ENCODE measurements around the gene CKAP5. TPM values are rescaled to one million over a fixed set of nuclear protein-coding genes. Genes with fewer than 3 reads are reported as not detected.

The CKAP5 gene
- total RNA-seq, 4 donors from 2014 or later, result 27.2 to 37.0 (median 31.6) TPM

DNA sequence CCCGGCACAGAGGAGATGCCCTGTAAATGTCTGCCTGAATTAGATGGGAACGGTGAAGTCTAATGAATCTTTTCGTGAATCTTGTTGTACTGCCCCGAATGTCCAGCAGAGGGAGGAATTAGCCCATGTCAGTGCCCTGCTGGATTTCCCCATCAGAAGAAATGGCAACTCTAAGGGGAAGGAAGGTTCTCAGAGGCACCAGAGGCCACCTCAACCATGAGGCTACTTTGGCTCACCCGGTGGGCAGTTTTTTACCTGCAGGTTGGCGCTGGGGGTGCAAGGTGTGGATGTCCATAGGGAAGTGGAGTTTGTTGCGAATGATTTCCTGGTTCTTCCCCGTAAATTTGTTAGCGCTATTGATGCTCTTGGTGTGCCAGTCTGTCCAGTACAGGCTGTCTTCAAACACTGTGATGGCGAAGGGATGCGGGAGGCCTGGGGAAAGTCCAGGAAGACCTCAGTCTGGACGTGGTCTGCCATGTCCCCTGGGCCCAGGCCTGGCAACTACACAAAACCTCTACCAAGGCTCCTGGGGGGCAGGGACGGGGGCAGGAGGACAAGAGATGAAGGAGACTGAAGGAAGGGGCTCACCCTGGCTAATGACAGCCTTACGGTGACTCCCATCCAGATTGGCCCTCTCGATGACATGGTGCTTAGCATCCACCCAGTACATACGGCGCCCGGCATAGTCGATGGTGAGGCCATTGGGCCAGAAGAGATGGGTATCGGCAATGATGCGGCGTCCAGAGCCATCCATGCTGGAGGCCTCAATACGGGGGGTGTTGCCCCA, 43.8 kb upstream of the CKAP5 start:
- TF ChIP-seq, protein P1, sequence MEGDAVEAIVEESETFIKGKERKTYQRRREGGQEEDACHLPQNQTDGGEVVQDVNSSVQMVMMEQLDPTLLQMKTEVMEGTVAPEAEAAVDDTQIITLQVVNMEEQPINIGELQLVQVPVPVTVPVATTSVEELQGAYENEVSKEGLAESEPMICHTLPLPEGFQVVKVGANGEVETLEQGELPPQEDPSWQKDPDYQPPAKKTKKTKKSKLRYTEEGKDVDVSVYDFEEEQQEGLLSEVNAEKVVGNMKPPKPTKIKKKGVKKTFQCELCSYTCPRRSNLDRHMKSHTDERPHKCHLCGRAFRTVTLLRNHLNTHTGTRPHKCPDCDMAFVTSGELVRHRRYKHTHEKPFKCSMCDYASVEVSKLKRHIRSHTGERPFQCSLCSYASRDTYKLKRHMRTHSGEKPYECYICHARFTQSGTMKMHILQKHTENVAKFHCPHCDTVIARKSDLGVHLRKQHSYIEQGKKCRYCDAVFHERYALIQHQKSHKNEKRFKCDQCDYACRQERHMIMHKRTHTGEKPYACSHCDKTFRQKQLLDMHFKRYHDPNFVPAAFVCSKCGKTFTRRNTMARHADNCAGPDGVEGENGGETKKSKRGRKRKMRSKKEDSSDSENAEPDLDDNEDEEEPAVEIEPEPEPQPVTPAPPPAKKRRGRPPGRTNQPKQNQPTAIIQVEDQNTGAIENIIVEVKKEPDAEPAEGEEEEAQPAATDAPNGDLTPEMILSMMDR (IDR thresholded peaks at IDR 0.05), result peak in 1 of 3 donors; percentile 65
- peak; percentile 93 for DNase-seq (ENCODE audit: low spot score)
- ATAC-seq (ENCODE audit: low FRiP score), result peak; percentile 78

DNA sequence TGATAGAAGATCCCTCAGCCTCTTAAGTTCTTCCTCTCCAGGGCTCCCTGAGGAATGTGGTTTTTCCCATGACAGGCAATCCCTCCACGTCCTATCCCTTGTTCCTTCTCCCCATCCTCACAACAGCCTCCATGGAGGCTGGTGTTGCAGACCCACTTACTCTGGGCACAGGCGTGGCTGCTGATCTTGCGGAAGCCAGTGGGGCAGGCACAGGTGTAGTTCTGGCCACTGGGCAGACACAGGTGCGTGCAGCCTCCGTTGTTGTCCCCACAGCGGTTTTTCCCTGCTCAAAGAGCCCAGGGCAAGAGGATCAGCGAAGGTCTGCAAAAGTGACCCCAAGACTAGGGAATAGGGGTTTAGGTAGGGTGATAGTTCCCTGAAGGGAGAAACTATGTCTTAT, 43.2 kb upstream of the CKAP5 start:
- TF ChIP-seq, protein P1 (IDR thresholded peaks at IDR 0.05), result no peak
- ATAC-seq (ENCODE audit: low FRiP score) (no peak), DNase-seq (ENCODE audit: low spot score) (no peak)

DNA sequence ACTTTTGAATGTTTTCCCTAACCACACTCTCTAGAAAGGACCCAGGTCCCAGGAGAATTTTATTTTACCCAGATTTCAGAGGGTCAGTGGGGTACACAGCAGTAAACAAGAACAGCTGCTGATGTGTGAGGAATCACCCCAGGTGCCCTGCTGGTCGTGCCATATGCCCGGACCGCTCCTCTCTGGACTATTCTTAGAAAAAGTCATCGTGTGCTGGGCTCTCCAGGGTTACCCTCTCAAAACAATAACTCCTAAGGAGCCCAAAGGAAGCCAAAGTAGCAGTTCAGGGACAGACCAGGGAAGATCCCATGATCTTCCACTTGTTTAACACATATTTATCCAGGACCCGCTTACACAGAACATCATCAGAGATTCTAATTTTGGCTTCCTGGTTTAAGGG, 42.6 kb upstream of the CKAP5 start:
- TF ChIP-seq, protein P1 (IDR thresholded peaks at IDR 0.05), result no peak
- DNase-seq (ENCODE audit: low spot score) (no peak), ATAC-seq (ENCODE audit: low FRiP score) (no peak)

DNA sequence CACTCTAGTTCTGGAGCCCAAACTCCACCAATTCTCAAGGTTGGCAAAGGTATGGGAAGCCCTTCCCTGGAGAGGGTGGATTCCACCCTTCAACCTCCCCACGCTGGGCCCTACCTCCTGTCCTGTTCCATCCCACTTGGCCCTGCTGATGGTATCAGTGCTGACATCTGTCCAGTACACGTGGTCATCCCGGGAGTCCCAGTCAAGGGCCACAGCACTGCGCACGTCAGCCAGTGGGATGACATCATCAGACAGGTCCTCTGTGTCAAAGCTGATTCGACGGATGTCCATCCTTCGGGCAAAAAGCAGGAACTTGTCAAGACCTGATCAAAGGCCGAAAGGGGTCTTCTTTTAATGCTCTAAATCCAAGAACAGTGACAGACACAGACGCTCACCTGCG, 40.1 kb upstream of the CKAP5 start:
- ATAC-seq (ENCODE audit: low FRiP score) (no peak), DNase-seq (ENCODE audit: low spot score) (no peak)
- TF ChIP-seq, protein P1 (IDR thresholded peaks at IDR 0.05), result no peak

DNA sequence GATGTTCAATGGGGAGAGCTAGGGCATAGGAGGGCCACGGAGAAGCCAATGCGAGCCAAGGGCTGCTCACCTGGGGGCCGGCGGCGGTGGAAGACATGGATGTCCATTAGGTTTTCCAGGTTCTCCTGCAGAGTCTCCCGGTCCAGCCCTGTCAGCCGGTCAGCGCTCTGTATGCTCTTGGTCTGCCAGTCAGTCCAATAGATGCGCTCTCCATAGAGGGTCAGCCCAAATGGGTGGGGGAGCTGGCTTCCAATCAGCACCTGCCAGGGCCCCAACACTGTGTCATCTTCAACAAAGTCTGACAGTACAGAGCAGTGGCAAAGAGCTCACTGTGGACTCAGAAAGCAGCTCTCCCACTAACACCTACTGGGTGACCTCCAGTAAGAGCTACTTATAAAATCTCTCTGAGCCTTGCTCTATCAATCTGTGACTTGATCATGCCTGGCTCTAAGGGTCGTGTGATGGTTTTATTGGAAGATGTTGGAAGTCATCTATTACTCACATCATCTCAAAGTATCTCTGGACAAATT, 33.0 kb upstream of the CKAP5 start:
- ATAC-seq (ENCODE audit: low FRiP score) (no peak), DNase-seq (ENCODE audit: low spot score) (no peak)
- TF ChIP-seq, protein P1 (IDR thresholded peaks at IDR 0.05), result no peak

DNA sequence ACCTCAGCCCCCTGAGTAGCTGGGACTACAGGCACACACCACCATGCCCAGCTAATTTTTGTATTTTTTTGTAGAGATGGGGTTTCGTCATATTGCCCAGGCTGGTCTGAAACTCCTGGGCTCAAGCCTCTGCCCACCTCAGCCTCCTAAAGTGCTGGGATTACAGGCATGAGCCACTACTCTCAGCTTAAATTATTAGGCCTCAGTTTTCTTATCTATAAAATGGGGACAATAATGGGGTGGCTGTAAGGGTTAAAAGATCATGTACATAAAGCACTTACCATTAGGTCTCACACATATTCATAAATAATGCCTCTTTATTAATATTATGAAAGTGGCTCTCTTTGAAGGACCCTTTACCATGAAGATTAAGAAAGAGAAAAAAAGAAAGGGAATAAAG, 31.5 kb upstream of the CKAP5 start:
- DNase-seq (ENCODE audit: low spot score), result no peak
- no peak for ATAC-seq (ENCODE audit: low FRiP score)
- TF ChIP-seq, protein P1 (IDR thresholded peaks at IDR 0.05), result no peak

DNA sequence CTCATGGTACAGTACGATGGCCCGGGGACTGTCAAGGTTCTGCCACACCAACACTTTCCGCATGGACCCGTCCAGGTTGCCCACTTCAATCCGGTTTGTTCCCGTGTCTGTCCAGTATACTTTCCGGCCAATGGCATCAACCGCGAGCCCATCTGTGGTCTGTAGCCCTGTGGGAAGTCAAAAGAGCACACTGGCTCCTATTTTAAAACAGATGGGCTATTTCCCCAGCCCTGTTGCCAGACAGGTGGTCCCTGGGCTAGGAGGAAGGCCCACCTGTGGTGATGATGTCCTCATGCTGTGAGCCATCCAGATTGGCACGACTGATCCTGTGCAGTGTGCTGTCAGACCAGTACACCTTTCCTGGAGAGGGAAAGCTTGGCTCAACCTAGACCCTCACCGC, 30.4 kb upstream of the CKAP5 start:
- ATAC-seq (ENCODE audit: low FRiP score), result no peak
- no peak for DNase-seq (ENCODE audit: low spot score)
- TF ChIP-seq, protein P1 (IDR thresholded peaks at IDR 0.05), result no peak
